HCT116 (cell line): ENCODE measurements around the gene CCDC92. TPM values are rescaled to one million over a fixed set of nuclear protein-coding genes. Genes with fewer than 3 reads are reported as not detected.

Experiments
- ATAC-seq: fragments of 200-7000 bp; cut with Tn5 transposase; 2 replicates; pipeline ENCODE4 v1.9.1; 2020; ENCODE audit warnings: mild to moderate bottlenecking, moderate library complexity
- BruUV-seq: library from RNA; stranded (reverse); fragments of 400-500 nt; replicated peaks from 2 replicates; lab custom pipeline; 2021; lab: Mats Ljungman, UMichigan
- CTCF ChIA-PET: fragments of 300-600 bp; sonication (Branson Sonifier 250); formaldehyde crosslinking; loops from one replicate; lab custom pipeline; 2021; ENCODE audit warnings: antibody characterized with exemption; lab: Charles Lee
- POLR2A ChIA-PET: fragments of 300-600, 350-600 bp; sonication (Branson Sonifier 250); formaldehyde crosslinking; loops from one replicate; lab custom pipeline; 2021; ENCODE audit warnings: antibody characterized with exemption; lab: Charles Lee
- RAD21 ChIA-PET, 2 experiments: fragments of 300-600 bp; sonication (Branson Sonifier 250); formaldehyde crosslinking; loops; one replicate each; lab custom pipeline; 2023; ENCODE audit warnings: low total read pairs in 2 of 2; ENCODE audit not compliant: uncharacterized antibody in 2 of 2, unreplicated experiment in 2 of 2, low non-redundant PET in 1 of 2; lab: Charles Lee
- DNase-seq: peaks from one replicate; pipeline ENCODE4 v3.0.0-alpha.2; 2010; ENCODE audit warnings: low read depth, low spot score
- H2AFZ ChIP-seq: fragments of 200-600 bp; shearing (Covaris generic), sonication (generic); 2 replicates; pipeline ENCODE4 v1.6.1; 2017; ENCODE audit warnings: low read depth, mixed run types, mixed read lengths, antibody characterized with exemption, low read length; ENCODE audit not compliant: poor library complexity, severe bottlenecking
- H3K27ac ChIP-seq: 2 replicates; pipeline ENCODE4 v1.5.1; 2012; ENCODE audit warnings: low read depth, low read length
- H3K27me3 ChIP-seq: fragments of 200-600 bp; sonication (generic); 2 replicates; pipeline ENCODE4 v1.6.1; 2016; ENCODE audit warnings: mixed run types, low read length, mixed read lengths; ENCODE audit not compliant: insufficient read depth
- H3K36me3 ChIP-seq, 2 experiments: fragments of 200-500 bp in 1 of 2; fragments of 200-600 bp in 1 of 2; sonication (Bioruptor generic) in 1 of 2; sonication (generic) in 1 of 2; 2 replicates each; pipeline versions ENCODE4 v1.5.1 to v1.6.1; 2014 to 2016; ENCODE audit warnings: low read length in 2 of 2, inconsistent platforms in 1 of 2, mixed read lengths in 1 of 2, mixed run types in 1 of 2; ENCODE audit not compliant: insufficient read depth in 2 of 2, control insufficient read depth in 1 of 2
- H3K4me1 ChIP-seq, 2 experiments: fragments of 200-600 bp in 1 of 2; sonication (generic) in 1 of 2; 2 replicates each; pipeline versions ENCODE4 v1.5.1 to v1.6.1; 2012 to 2017; ENCODE audit warnings: low read length in 2 of 2, inconsistent platforms in 1 of 2, mild to moderate bottlenecking in 1 of 2, mixed read lengths in 1 of 2, mixed run types in 1 of 2, moderate library complexity in 1 of 2; ENCODE audit not compliant: insufficient read depth in 2 of 2, control insufficient read depth in 1 of 2
- H3K4me2 ChIP-seq: fragments of 200-600 bp; sonication (generic); 2 replicates; pipeline ENCODE4 v1.6.1; 2017; ENCODE audit warnings: mixed run types, low read length, mixed read lengths
- H3K4me3 ChIP-seq, 2 experiments: fragments of 200-600 bp in 1 of 2; sonication (generic) in 1 of 2; replicated peaks in 1 of 2; 2 replicates each; pipeline ENCODE4 v1.5.1; 2011 to 2016; ENCODE audit warnings: low read length in 2 of 2, control low read depth in 1 of 2, low read depth in 1 of 2, mild to moderate bottlenecking in 1 of 2, mixed read lengths in 1 of 2, mixed run types in 1 of 2
- H3K79me2 ChIP-seq: fragments of 200-600 bp; sonication (generic); 2 replicates; pipeline ENCODE4 v1.6.1; 2017; ENCODE audit warnings: mild to moderate bottlenecking, mixed run types, low read length, moderate library complexity, mixed read lengths; ENCODE audit not compliant: insufficient read depth
- H3K9ac ChIP-seq: fragments of 200-600 bp; sonication (generic); 2 replicates; pipeline ENCODE4 v1.6.1; 2016; ENCODE audit warnings: low read length, mixed read lengths
- H3K9me2 ChIP-seq: fragments of 200-600 bp; sonication (generic), shearing (Covaris generic); 2 replicates; pipeline ENCODE4 v1.6.1; 2017; ENCODE audit warnings: mixed run types, mild to moderate bottlenecking, moderate library complexity; ENCODE audit not compliant: insufficient read depth
- H3K9me3 ChIP-seq, 2 experiments: fragments of 200-500 bp in 1 of 2; fragments of 200-600 bp in 1 of 2; sonication (Bioruptor generic) in 1 of 2; sonication (generic) in 1 of 2; 2 replicates each; pipeline ENCODE4 v1.6.1; 2014 to 2017; ENCODE audit warnings: low read length in 2 of 2, mixed read lengths in 2 of 2, inconsistent platforms in 1 of 2, low read depth in 1 of 2, mild to moderate bottlenecking in 1 of 2, mixed run types in 1 of 2, moderate library complexity in 1 of 2; ENCODE audit not compliant: control insufficient read depth in 1 of 2, insufficient read depth in 1 of 2
- H4K20me1 ChIP-seq: fragments of 200-600 bp; sonication (generic), shearing (Covaris generic); 2 replicates; pipeline ENCODE4 v1.6.1; 2017; ENCODE audit warnings: mixed run types, mild to moderate bottlenecking, moderate library complexity; ENCODE audit not compliant: insufficient read depth
- FOSL1 ChIP-seq: IDR thresholded peaks from 2 replicates; pipeline ENCODE4 v1.6.1; 2012; ENCODE audit warnings: low read depth
- POLR2AphosphoS5 ChIP-seq: IDR thresholded peaks from 2 replicates; pipeline ENCODE4 v1.6.1; 2011; ENCODE audit warnings: mild to moderate bottlenecking, low read depth, low read length, moderate library complexity
- SP1 ChIP-seq: IDR thresholded peaks from 2 replicates; pipeline ENCODE4 v1.6.1; 2012; ENCODE audit warnings: low read depth
- SRF ChIP-seq: IDR thresholded peaks from 2 replicates; pipeline ENCODE4 v1.6.1; 2012; ENCODE audit warnings: low read depth
- TCF7L2 ChIP-seq: IDR thresholded peaks from 2 replicates; pipeline ENCODE4 v1.7.0; 2011; ENCODE audit warnings: borderline replicate concordance, inconsistent platforms; ENCODE audit not compliant: insufficient read depth, insufficient read length; ENCODE audit errors: extremely low read depth
- ZFX ChIP-seq: fragments of 450-650 bp; IDR thresholded peaks from 2 replicates; pipeline ENCODE4 v1.6.1; 2017
- intact Hi-C: fragments of 100-400 bp; cut with micrococcal nuclease; formaldehyde crosslinking; loops from 2 replicates; pipeline ENCODE4 v1.10.0; 2022
- total RNA-seq: library from RNA; stranded (reverse); gene quantifications from one replicate; pipeline ENCODE4 v1.2.1, GENCODE V29; 2021; ENCODE audit not compliant: unreplicated experiment
- TF ChIP-seq, protein P1 (sequence below), 3 experiments: fragments of 200-600 bp in 1 of 3; sonication (generic) in 1 of 3; IDR thresholded peaks in 2 of 3; conservative IDR thresholded peaks in 1 of 3; 2 replicates each; pipeline ENCODE4 v1.5.1; 2012 to 2017; ENCODE audit warnings: low read depth in 2 of 3, low read length in 2 of 3, antibody characterized with exemption in 1 of 3, borderline replicate concordance in 1 of 3, control low read depth in 1 of 3, mild to moderate bottlenecking in 1 of 3, mixed read lengths in 1 of 3, mixed run types in 1 of 3, moderate library complexity in 1 of 3; ENCODE audit not compliant: insufficient read depth in 1 of 3
- TF ChIP-seq, protein P2 (sequence below): IDR thresholded peaks from 2 replicates; pipeline ENCODE4 v1.6.1; 2012

Gene CCDC92
- total RNA-seq, 1 experiment from 2014 or later = 9.7 TPM

DNA sequence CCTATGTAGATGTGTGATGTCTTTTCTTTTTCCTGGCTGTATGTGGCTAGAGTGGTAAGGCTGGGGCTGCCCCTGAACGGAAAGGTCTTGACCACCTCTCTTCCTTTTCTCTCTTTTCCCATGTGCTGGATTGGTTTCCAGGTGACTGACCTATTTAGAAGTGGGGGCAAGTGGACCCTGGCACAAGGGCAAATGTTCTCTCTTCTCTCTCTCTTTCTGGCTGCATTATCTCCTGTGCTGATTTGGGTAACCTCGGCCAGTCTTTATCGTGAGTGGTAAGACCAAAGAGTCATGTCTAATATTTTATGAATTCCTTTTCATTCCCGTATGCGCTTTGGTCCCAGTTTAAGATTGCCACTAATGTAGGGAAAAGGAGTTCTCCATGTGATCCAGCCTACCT is 16.5 kb upstream of the CCDC92 start:
- CTCF ChIA-PET = no interaction called here
- no peak overlapping the region for H3K4me2 ChIP-seq
- TF ChIP-seq, protein P1, sequence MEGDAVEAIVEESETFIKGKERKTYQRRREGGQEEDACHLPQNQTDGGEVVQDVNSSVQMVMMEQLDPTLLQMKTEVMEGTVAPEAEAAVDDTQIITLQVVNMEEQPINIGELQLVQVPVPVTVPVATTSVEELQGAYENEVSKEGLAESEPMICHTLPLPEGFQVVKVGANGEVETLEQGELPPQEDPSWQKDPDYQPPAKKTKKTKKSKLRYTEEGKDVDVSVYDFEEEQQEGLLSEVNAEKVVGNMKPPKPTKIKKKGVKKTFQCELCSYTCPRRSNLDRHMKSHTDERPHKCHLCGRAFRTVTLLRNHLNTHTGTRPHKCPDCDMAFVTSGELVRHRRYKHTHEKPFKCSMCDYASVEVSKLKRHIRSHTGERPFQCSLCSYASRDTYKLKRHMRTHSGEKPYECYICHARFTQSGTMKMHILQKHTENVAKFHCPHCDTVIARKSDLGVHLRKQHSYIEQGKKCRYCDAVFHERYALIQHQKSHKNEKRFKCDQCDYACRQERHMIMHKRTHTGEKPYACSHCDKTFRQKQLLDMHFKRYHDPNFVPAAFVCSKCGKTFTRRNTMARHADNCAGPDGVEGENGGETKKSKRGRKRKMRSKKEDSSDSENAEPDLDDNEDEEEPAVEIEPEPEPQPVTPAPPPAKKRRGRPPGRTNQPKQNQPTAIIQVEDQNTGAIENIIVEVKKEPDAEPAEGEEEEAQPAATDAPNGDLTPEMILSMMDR (IDR thresholded peaks at IDR 0.05 in 2 of 3, conservative IDR thresholded peaks at IDR 0.05 in 1 of 3; ENCODE audit: borderline replicate concordance in 1 of 3, insufficient read depth in 1 of 3, low read depth in 2 of 3, low read length in 2 of 3) = no peak
- TF ChIP-seq SRF = no peak
- TF ChIP-seq, protein P2, sequence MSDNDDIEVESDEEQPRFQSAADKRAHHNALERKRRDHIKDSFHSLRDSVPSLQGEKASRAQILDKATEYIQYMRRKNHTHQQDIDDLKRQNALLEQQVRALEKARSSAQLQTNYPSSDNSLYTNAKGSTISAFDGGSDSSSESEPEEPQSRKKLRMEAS = no peak
- no peak for TF ChIP-seq FOSL1
- no peak for TF ChIP-seq SP1
- TF ChIP-seq ZFX = no peak
- no peak for TF ChIP-seq POLR2AphosphoS5
- TF ChIP-seq TCF7L2 = no peak
- ATAC-seq (no peak), DNase-seq (no peak)
- H3K79me2 ChIP-seq = peaks cover 86% of the 10 kb centered on the region
- H3K4me1 ChIP-seq = no peaks in the 10 kb centered on the region
- H3K9ac ChIP-seq = no peak overlapping the region
- no TSS peak for BruUV-seq
- intact Hi-C loops = no loop called here
- H2AFZ ChIP-seq = no peak overlapping the region
- POLR2A ChIA-PET = no interaction called here
- no peaks in the 10 kb centered on the region for H3K27me3 ChIP-seq
- no peak overlapping the region for H3K27ac ChIP-seq
- no peaks in the 10 kb centered on the region for H3K9me2 ChIP-seq
- no peak overlapping the region for H3K4me3 ChIP-seq
- H3K9me3 ChIP-seq = no peaks in the 10 kb centered on the region
- RAD21 ChIA-PET = no interaction called here
- H4K20me1 ChIP-seq = 0 out of 2 replicates have a peak, but pooled peaks cover 4% of the 10 kb centered on the region
- peaks cover 18 to 20% of the 10 kb centered on the region in 2 experiments; a peak in 3 of 4 replicates for H3K36me3 ChIP-seq
